Peyer's patch (tissue), 4 donors: ENCODE data around the gene SLC1A1.

Experiments used
- CTCF ChIP-seq, 6 experiments: fragments of 450-650 bp in 4 of 6; fragments of 200-600 bp in 2 of 6; sonication (generic) in 1 of 6; IDR thresholded peaks; one replicate each; pipeline ENCODE4 v1.5.1; 2017 to 2019; ENCODE audit warnings: antibody characterized with exemption in 6 of 6, mild to moderate bottlenecking in 3 of 6, moderate library complexity in 1 of 6
- POLR2A ChIP-seq, 2 donors: fragments of 450-650 bp; IDR thresholded peaks; one replicate each; pipeline ENCODE4 v1.5.1; 2017; ENCODE audit warnings: antibody characterized with exemption in 2 of 2, mild to moderate bottlenecking in 2 of 2, moderate library complexity in 2 of 2

- no peak for TF ChIP-seq CTCF (IDR thresholded peaks at IDR 0.05)
- TF ChIP-seq POLR2A (IDR thresholded peaks at IDR 0.05): no peak
Observed at GRCh38 chr9:4574657-4575243, 84.5 kb downstream of the SLC1A1 start.
